Esophagus muscularis mucosa (tissue), 4 donors: ENCODE data around the gene RIPK3. TPM values are rescaled to one million over a fixed set of nuclear protein-coding genes. Genes with fewer than 3 reads are reported as not detected.

ENCODE experiments used
- DNase-seq: peaks from one replicate; pipeline ENCODE4 v3.0.0-alpha.2; 2017; ENCODE audit errors: extremely low spot score
- H3K27ac ChIP-seq, 4 donors: fragments of 200-600 bp; sonication (generic); replicated peaks in 1 of 4; 1 replicate in 3 of 4; 2 replicates in 1 of 4; pipeline ENCODE4 v1.5.1; 2016 to 2019; ENCODE audit warnings: mild to moderate bottlenecking in 1 of 4
- H3K27me3 ChIP-seq, 4 donors: fragments of 200-600 bp; sonication (generic); one replicate each; pipeline versions ENCODE4 v1.5.1 to v1.6.0; 2016 to 2019
- H3K36me3 ChIP-seq, 4 donors: fragments of 200-600 bp; sonication (generic); one replicate each; pipeline ENCODE4 v1.5.1; 2016 to 2019
- H3K4me1 ChIP-seq, 4 donors: fragments of 200-600 bp; sonication (generic); one replicate each; pipeline ENCODE4 v1.5.1; 2016 to 2019
- H3K4me3 ChIP-seq, 4 donors: fragments of 200-600 bp; sonication (generic); 1 replicate in 2 of 4; 2 replicates in 2 of 4; pipeline ENCODE4 v1.5.1; 2016 to 2019; ENCODE audit warnings: mild to moderate bottlenecking in 4 of 4, moderate library complexity in 1 of 4
- H3K9me3 ChIP-seq, 4 donors: fragments of 200-600 bp; sonication (generic); 1 replicate in 3 of 4; 2 replicates in 1 of 4; pipeline ENCODE4 v1.5.1; 2016 to 2019
- CTCF ChIP-seq, 3 experiments: fragments of 200-600 bp in 2 of 3; fragments of 450-650 bp in 1 of 3; sonication (generic) in 2 of 3; IDR thresholded peaks; one replicate each; pipeline ENCODE4 v1.5.1; 2017 to 2019; ENCODE audit warnings: antibody characterized with exemption in 3 of 3, mild to moderate bottlenecking in 2 of 3, moderate library complexity in 1 of 3
- EP300 ChIP-seq: sonication (generic); formaldehyde crosslinking; IDR thresholded peaks from one replicate; pipeline ENCODE4 v1.6.1; 2017; ENCODE audit warnings: antibody characterized with exemption
- POLR2A ChIP-seq: fragments of 450-650 bp; IDR thresholded peaks from one replicate; pipeline ENCODE4 v1.6.1; 2017; ENCODE audit warnings: antibody characterized with exemption, moderate library complexity, mild to moderate bottlenecking, low read depth
- POLR2AphosphoS5 ChIP-seq, 2 donors: sonication (generic); formaldehyde crosslinking; IDR thresholded peaks; one replicate each; pipeline ENCODE4 v1.6.1; 2017; ENCODE audit warnings: antibody characterized with exemption in 2 of 2
- WGBS: methylation state at CpG from one replicate; pipeline ENCODE4 v1.1.5; 2018; 5-methylcytosine and 5-hydroxymethylcytosine counted together
- intact Hi-C: fragments of 100-400 bp; cut with DNase I; formaldehyde crosslinking; loops from one replicate; pipeline ENCODE4 v1.15.1; 2023
- total RNA-seq, 4 donors: library from RNA; depleted of rRNA; stranded (reverse); fragments of >200 nt; gene quantifications; one replicate each; pipeline versions ENCODE4 v1.1.0 to v1.2.1, GENCODE V29; 2016

Gene RIPK3
- total RNA-seq, 4 donors from 2014 or later: 3.8 to 6.4 (median 6.1) TPM

DNA sequence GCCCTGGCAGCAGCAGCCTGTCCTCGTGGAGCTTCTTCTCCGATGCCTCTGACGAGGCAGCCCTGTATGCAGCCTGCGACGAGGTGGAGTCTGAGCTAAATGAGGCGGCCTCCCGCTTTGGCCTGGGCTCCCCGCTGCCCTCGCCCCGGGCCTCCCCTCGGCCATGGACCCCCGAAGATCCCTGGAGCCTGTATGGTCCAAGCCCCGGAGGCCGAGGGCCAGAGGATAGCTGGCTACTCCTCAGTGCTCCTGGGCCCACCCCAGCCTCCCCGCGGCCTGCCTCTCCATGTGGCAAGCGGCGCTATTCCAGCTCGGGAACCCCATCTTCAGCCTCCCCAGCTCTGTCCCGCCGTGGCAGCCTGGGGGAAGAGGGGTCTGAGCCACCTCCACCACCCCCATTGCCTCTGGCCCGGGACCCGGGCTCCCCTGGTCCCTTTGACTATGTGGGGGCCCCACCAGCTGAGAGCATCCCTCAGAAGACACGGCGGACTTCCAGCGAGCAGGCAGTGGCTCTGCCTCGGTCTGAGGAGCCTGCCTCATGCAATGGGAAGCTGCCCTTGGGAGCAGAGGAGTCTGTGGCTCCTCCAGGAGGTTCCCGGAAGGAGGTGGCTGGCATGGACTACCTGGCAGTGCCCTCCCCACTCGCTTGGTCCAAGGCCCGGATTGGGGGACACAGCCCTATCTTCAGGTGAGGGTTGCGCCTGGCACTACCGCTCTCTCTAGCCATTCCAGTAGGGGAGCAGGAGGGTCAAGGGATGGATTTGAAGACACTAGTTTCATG lies 30.3 kb upstream of the RIPK3 start:
- intact Hi-C loops: no loop called here
- peak overlapping the region in 2 of 4 donors; percentile 80 to 81 for H3K4me3 ChIP-seq
- DNase-seq: no peak

DNA sequence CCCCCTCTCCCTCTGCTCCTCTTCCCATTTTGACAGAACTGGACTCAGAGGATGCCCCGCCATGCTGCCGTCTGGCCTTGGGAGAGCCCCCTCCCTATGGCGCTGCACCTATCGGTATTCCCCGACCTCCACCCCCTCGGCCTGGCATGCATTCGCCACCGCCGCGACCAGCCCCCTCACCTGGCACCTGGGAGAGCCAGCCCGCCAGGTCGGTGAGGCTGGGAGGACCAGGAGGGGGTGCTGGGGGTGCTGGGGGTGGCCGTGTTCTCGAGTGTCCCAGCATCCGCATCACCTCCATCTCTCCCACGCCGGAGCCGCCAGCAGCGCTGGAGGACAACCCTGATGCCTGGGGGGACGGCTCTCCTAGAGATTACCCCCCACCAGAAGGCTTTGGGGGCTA lies 29.7 kb upstream of the RIPK3 start:
- 83% methylated on average over 18 of the region's 20 CpGs for WGBS
- Histone ChIP-seq H3K27me3 (no peaks in the 10 kb centered on the region), H3K9me3 (no peaks in the 10 kb centered on the region), H3K36me3 (peaks cover 3 to 31% (median 18%) of the 10 kb centered on the region in 4 donors), H3K4me1 (peaks cover 35 to 91% (median 81%) of the 10 kb centered on the region in 4 donors), H3K4me3 (peak overlapping the region; percentile 80 to 81 (median 80)), H3K27ac (peak overlapping the region; percentile 97 to 98 (median 98))
- TF ChIP-seq POLR2A: no peak
- TF ChIP-seq EP300: no peak
- no peak for TF ChIP-seq POLR2AphosphoS5 (IDR thresholded peaks at IDR 0.05)
- TF ChIP-seq CTCF (IDR thresholded peaks at IDR 0.05): no peak
- DNase-seq: no peak
- intact Hi-C loops: no loop called here

More for the DNA sequence above, 30.3 kb upstream of the RIPK3 start:
- no peaks in the 10 kb centered on the region for H3K27me3 ChIP-seq
- peak overlapping the region; percentile 97 to 98 (median 98) for H3K27ac ChIP-seq
- TF ChIP-seq CTCF (IDR thresholded peaks at IDR 0.05) (no peak), POLR2A (no peak), EP300 (no peak), POLR2AphosphoS5 (IDR thresholded peaks at IDR 0.05) (no peak)
- peaks cover 32 to 89% (median 78%) of the 10 kb centered on the region in 4 donors for H3K4me1 ChIP-seq
- 75% methylated on average over 10 of the region's 32 CpGs for WGBS
- H3K9me3 ChIP-seq: no peaks in the 10 kb centered on the region
- peaks cover 3 to 38% (median 21%) of the 10 kb centered on the region in 4 donors for H3K36me3 ChIP-seq

DNA sequence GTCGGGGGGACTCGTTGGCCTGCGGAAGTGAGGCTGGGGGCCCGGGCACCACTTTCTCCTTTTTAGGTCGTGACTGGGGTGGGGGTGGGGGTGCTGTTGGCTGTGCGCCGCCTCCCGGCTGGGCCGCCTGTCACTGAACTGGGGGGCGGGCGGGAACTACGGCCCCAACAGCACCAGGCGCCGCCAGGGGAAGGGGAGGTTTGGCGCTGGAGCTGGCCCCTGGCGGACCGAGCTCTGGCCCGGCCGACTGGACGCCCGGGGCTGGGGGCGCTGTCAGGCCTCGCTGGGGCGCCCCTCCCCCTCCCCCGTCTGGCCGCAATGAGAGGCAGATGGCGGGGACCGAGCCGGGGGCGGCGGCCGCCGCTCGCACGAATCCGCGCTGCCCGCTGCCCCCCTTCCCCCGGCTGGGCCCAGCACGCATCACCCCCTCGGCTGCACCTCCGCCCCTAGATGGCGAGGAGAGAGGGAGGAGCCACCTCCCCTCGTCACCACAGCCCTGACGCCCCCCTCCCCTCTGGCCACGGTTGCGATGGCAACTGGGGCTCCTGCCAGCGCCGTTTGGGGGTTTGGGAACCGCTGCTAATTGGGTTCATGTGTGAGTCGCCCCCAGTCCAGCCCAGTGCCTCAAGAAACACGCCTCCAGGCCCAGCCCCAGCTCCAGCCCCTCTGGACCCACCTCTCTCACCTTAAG lies 28.9 kb upstream of the RIPK3 start:
- Histone ChIP-seq H3K36me3 (peaks cover 0 to 24% (median 14%) of the 10 kb centered on the region in 4 donors), H3K4me3 (peak overlapping the region; percentile 80 to 81 (median 80)), H3K4me1 (peaks cover 35 to 86% (median 81%) of the 10 kb centered on the region in 4 donors), H3K27ac (peak overlapping the region; percentile 97 to 98 (median 98)), H3K27me3 (no peaks in the 10 kb centered on the region), H3K9me3 (no peaks in the 10 kb centered on the region)
- WGBS: 6% methylated on average over 21 of the region's 52 CpGs
- TF ChIP-seq POLR2A (peak; percentile 15), EP300 (no peak), POLR2AphosphoS5 (IDR thresholded peaks at IDR 0.05) (peak in 1 of 2 donors; percentile 43), CTCF (IDR thresholded peaks at IDR 0.05) (peak in 1 of 3 experiments; percentile 7)
- intact Hi-C loops: no loop called here
- DNase-seq: no peak

DNA sequence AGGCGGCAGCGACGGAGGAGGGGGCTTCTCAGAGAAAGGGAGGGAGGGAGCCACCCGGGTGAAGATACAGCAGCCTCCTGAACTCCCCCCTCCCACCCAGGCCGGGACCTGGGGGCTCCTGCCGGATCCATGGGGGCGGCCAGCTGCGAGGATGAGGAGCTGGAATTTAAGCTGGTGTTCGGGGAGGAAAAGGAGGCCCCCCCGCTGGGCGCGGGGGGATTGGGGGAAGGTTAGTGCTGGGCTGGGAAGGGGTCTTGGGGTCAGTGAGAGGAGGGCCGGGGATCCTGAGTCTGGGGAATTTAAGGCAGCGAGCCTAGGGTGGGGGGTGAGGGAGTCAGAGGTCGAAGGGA lies 28.4 kb upstream of the RIPK3 start:
- peaks cover 35 to 83% (median 80%) of the 10 kb centered on the region in 4 donors for H3K4me1 ChIP-seq
- no peaks in the 10 kb centered on the region for H3K27me3 ChIP-seq
- intact Hi-C loops: no loop called here
- peak overlapping the region; percentile 97 to 98 (median 98) for H3K27ac ChIP-seq
- no peak for TF ChIP-seq POLR2A
- no peak for TF ChIP-seq EP300
- TF ChIP-seq POLR2AphosphoS5 (IDR thresholded peaks at IDR 0.05): no peak
- TF ChIP-seq CTCF (IDR thresholded peaks at IDR 0.05): no peak
- peak overlapping the region; percentile 80 to 81 (median 80) for H3K4me3 ChIP-seq
- H3K36me3 ChIP-seq: peaks cover 0 to 18% (median 12%) of the 10 kb centered on the region in 4 donors
- 2% methylated on average over 14 of the region's 15 CpGs for WGBS
- DNase-seq: no peak
- no peaks in the 10 kb centered on the region for H3K9me3 ChIP-seq
